HCT116 (cell line): ENCODE data around the gene CHST12. TPM values are rescaled to one million over a fixed set of nuclear protein-coding genes. Genes with fewer than 3 reads are reported as not detected.

Experiments
- ATAC-seq: fragments of 200-7000 bp; cut with Tn5 transposase; 2 replicates; pipeline ENCODE4 v1.9.1; 2020; ENCODE audit warnings: mild to moderate bottlenecking, moderate library complexity
- BruUV-seq: library from RNA; stranded (reverse); fragments of 400-500 nt; replicated peaks from 2 replicates; lab custom pipeline; 2021; lab: Mats Ljungman, UMichigan
- CTCF ChIA-PET: fragments of 300-600 bp; sonication (Branson Sonifier 250); formaldehyde crosslinking; loops from one replicate; lab custom pipeline; 2021; ENCODE audit warnings: antibody characterized with exemption; lab: Charles Lee
- POLR2A ChIA-PET: fragments of 300-600, 350-600 bp; sonication (Branson Sonifier 250); formaldehyde crosslinking; loops from one replicate; lab custom pipeline; 2021; ENCODE audit warnings: antibody characterized with exemption; lab: Charles Lee
- RAD21 ChIA-PET, 2 experiments: fragments of 300-600 bp; sonication (Branson Sonifier 250); formaldehyde crosslinking; loops; one replicate each; lab custom pipeline; 2023; ENCODE audit warnings: low total read pairs in 2 of 2; ENCODE audit not compliant: uncharacterized antibody in 2 of 2, unreplicated experiment in 2 of 2, low non-redundant PET in 1 of 2; lab: Charles Lee
- DNase-seq: peaks from one replicate; pipeline ENCODE4 v3.0.0-alpha.2; 2010; ENCODE audit warnings: low read depth, low spot score
- H2AFZ ChIP-seq: fragments of 200-600 bp; shearing (Covaris generic), sonication (generic); 2 replicates; pipeline ENCODE4 v1.6.1; 2017; ENCODE audit warnings: low read depth, mixed run types, mixed read lengths, antibody characterized with exemption, low read length; ENCODE audit not compliant: poor library complexity, severe bottlenecking
- H3K27ac ChIP-seq: 2 replicates; pipeline ENCODE4 v1.5.1; 2012; ENCODE audit warnings: low read depth, low read length
- H3K27me3 ChIP-seq: fragments of 200-600 bp; sonication (generic); 2 replicates; pipeline ENCODE4 v1.6.1; 2016; ENCODE audit warnings: mixed run types, low read length, mixed read lengths; ENCODE audit not compliant: insufficient read depth
- H3K36me3 ChIP-seq, 2 experiments: fragments of 200-500 bp in 1 of 2; fragments of 200-600 bp in 1 of 2; sonication (Bioruptor generic) in 1 of 2; sonication (generic) in 1 of 2; 2 replicates each; pipeline versions ENCODE4 v1.5.1 to v1.6.1; 2014 to 2016; ENCODE audit warnings: low read length in 2 of 2, inconsistent platforms in 1 of 2, mixed read lengths in 1 of 2, mixed run types in 1 of 2; ENCODE audit not compliant: insufficient read depth in 2 of 2, control insufficient read depth in 1 of 2
- H3K4me1 ChIP-seq, 2 experiments: fragments of 200-600 bp in 1 of 2; sonication (generic) in 1 of 2; 2 replicates each; pipeline versions ENCODE4 v1.5.1 to v1.6.1; 2012 to 2017; ENCODE audit warnings: low read length in 2 of 2, inconsistent platforms in 1 of 2, mild to moderate bottlenecking in 1 of 2, mixed read lengths in 1 of 2, mixed run types in 1 of 2, moderate library complexity in 1 of 2; ENCODE audit not compliant: insufficient read depth in 2 of 2, control insufficient read depth in 1 of 2
- H3K4me2 ChIP-seq: fragments of 200-600 bp; sonication (generic); 2 replicates; pipeline ENCODE4 v1.6.1; 2017; ENCODE audit warnings: mixed run types, low read length, mixed read lengths
- H3K4me3 ChIP-seq, 2 experiments: fragments of 200-600 bp in 1 of 2; sonication (generic) in 1 of 2; replicated peaks in 1 of 2; 2 replicates each; pipeline ENCODE4 v1.5.1; 2011 to 2016; ENCODE audit warnings: low read length in 2 of 2, control low read depth in 1 of 2, low read depth in 1 of 2, mild to moderate bottlenecking in 1 of 2, mixed read lengths in 1 of 2, mixed run types in 1 of 2
- H3K79me2 ChIP-seq: fragments of 200-600 bp; sonication (generic); 2 replicates; pipeline ENCODE4 v1.6.1; 2017; ENCODE audit warnings: mild to moderate bottlenecking, mixed run types, low read length, moderate library complexity, mixed read lengths; ENCODE audit not compliant: insufficient read depth
- H3K9ac ChIP-seq: fragments of 200-600 bp; sonication (generic); 2 replicates; pipeline ENCODE4 v1.6.1; 2016; ENCODE audit warnings: low read length, mixed read lengths
- H3K9me2 ChIP-seq: fragments of 200-600 bp; sonication (generic), shearing (Covaris generic); 2 replicates; pipeline ENCODE4 v1.6.1; 2017; ENCODE audit warnings: mixed run types, mild to moderate bottlenecking, moderate library complexity; ENCODE audit not compliant: insufficient read depth
- H3K9me3 ChIP-seq, 2 experiments: fragments of 200-500 bp in 1 of 2; fragments of 200-600 bp in 1 of 2; sonication (Bioruptor generic) in 1 of 2; sonication (generic) in 1 of 2; 2 replicates each; pipeline ENCODE4 v1.6.1; 2014 to 2017; ENCODE audit warnings: low read length in 2 of 2, mixed read lengths in 2 of 2, inconsistent platforms in 1 of 2, low read depth in 1 of 2, mild to moderate bottlenecking in 1 of 2, mixed run types in 1 of 2, moderate library complexity in 1 of 2; ENCODE audit not compliant: control insufficient read depth in 1 of 2, insufficient read depth in 1 of 2
- H4K20me1 ChIP-seq: fragments of 200-600 bp; sonication (generic), shearing (Covaris generic); 2 replicates; pipeline ENCODE4 v1.6.1; 2017; ENCODE audit warnings: mixed run types, mild to moderate bottlenecking, moderate library complexity; ENCODE audit not compliant: insufficient read depth
- ATF3 ChIP-seq: IDR thresholded peaks from 2 replicates; pipeline ENCODE4 v1.6.1; 2012
- ELF1 ChIP-seq: IDR thresholded peaks from 2 replicates; pipeline ENCODE4 v1.6.1; 2012; ENCODE audit warnings: low read depth, borderline replicate concordance
- FOSL1 ChIP-seq: IDR thresholded peaks from 2 replicates; pipeline ENCODE4 v1.6.1; 2012; ENCODE audit warnings: low read depth
- MAX ChIP-seq: IDR thresholded peaks from 2 replicates; pipeline ENCODE4 v1.6.1; 2012
- POLR2A ChIP-seq: IDR thresholded peaks from 2 replicates; pipeline ENCODE4 v1.7.0; 2011; ENCODE audit warnings: borderline replicate concordance; ENCODE audit not compliant: insufficient read depth, insufficient read length; ENCODE audit errors: extremely low read depth
- POLR2AphosphoS5 ChIP-seq: IDR thresholded peaks from 2 replicates; pipeline ENCODE4 v1.6.1; 2011; ENCODE audit warnings: mild to moderate bottlenecking, low read depth, low read length, moderate library complexity
- RAD21 ChIP-seq: IDR thresholded peaks from 2 replicates; pipeline ENCODE4 v1.6.1; 2012; ENCODE audit warnings: low read depth, mild to moderate bottlenecking
- SIN3A ChIP-seq: IDR thresholded peaks from 2 replicates; pipeline ENCODE4 v1.6.1; 2012; ENCODE audit warnings: low read depth
- TCF7L2 ChIP-seq: IDR thresholded peaks from 2 replicates; pipeline ENCODE4 v1.7.0; 2011; ENCODE audit warnings: borderline replicate concordance, inconsistent platforms; ENCODE audit not compliant: insufficient read depth, insufficient read length; ENCODE audit errors: extremely low read depth
- YY1 ChIP-seq: IDR thresholded peaks from 2 replicates; pipeline ENCODE4 v1.6.1; 2011; ENCODE audit warnings: low read length, low read depth, moderate library complexity, mild to moderate bottlenecking; ENCODE audit not compliant: insufficient replicate concordance; ENCODE audit errors: extremely low read depth
- ZBTB33 ChIP-seq: IDR thresholded peaks from 2 replicates; pipeline ENCODE4 v1.6.1; 2011; ENCODE audit warnings: mild to moderate bottlenecking, low read length, moderate library complexity; ENCODE audit not compliant: insufficient replicate concordance; ENCODE audit errors: extremely low read depth
- ZNF274 ChIP-seq: fragments of 200-500 bp; sonication (Bioruptor generic); IDR thresholded peaks from 2 replicates; pipeline ENCODE4 v1.6.1; 2014; ENCODE audit warnings: mild to moderate bottlenecking, low read depth, low read length, inconsistent platforms
- intact Hi-C: fragments of 100-400 bp; cut with micrococcal nuclease; formaldehyde crosslinking; loops from 2 replicates; pipeline ENCODE4 v1.10.0; 2022
- total RNA-seq: library from RNA; stranded (reverse); gene quantifications from one replicate; pipeline ENCODE4 v1.2.1, GENCODE V29; 2021; ENCODE audit not compliant: unreplicated experiment

Gene CHST12
- total RNA-seq, 1 experiment from 2014 or later: 14.2 TPM

GRCh38 chr7:2433713-2434550 lies 30.5 kb downstream of the CHST12 start:
- H3K36me3 ChIP-seq: no peaks in the 10 kb centered on the region
- ChIA-PET CTCF (no interaction called here), RAD21 (no interaction called here), POLR2A (no interaction called here)
- no peak overlapping the region for H3K4me3 ChIP-seq
- H3K4me1 ChIP-seq: no peaks in the 10 kb centered on the region
- no peaks in the 10 kb centered on the region for H3K79me2 ChIP-seq
- no peak overlapping the region for H3K27ac ChIP-seq
- DNase-seq: no peak
- H4K20me1 ChIP-seq: no peaks in the 10 kb centered on the region
- BruUV-seq: no TSS peak
- no peaks in the 10 kb centered on the region for H3K9me2 ChIP-seq
- no peak overlapping the region for H3K9ac ChIP-seq
- TF ChIP-seq TCF7L2 (no peak), ATF3 (no peak), POLR2A (no peak), POLR2AphosphoS5 (no peak), ZBTB33 (no peak), MAX (no peak), SIN3A (no peak), RAD21 (no peak), ZNF274 (no peak), ELF1 (no peak), FOSL1 (no peak), YY1 (no peak)
- TF ChIP-seq, all 23 proteins: peak for 0
- H2AFZ ChIP-seq: no peak overlapping the region
- ATAC-seq: no peak
- H3K4me2 ChIP-seq: no peak overlapping the region
- intact Hi-C loops: no loop called here
- H3K9me3 ChIP-seq: no peaks in the 10 kb centered on the region; a peak in 1 of 4 replicates
- H3K27me3 ChIP-seq: no peaks in the 10 kb centered on the region
